ENCODE measurements around the gene LRP11. TPM values are rescaled to one million over a fixed set of nuclear protein-coding genes. Genes with fewer than 3 reads are reported as not detected.

The LRP11 gene
- total and polyA plus RNA-seq, 10 of the 15 experiments (the other 5 are each of a cell fraction or from before 2014, with no cell fraction given) = under 0.01 to 0.23 (median 0.03) TPM; not detected in 6

DNA sequence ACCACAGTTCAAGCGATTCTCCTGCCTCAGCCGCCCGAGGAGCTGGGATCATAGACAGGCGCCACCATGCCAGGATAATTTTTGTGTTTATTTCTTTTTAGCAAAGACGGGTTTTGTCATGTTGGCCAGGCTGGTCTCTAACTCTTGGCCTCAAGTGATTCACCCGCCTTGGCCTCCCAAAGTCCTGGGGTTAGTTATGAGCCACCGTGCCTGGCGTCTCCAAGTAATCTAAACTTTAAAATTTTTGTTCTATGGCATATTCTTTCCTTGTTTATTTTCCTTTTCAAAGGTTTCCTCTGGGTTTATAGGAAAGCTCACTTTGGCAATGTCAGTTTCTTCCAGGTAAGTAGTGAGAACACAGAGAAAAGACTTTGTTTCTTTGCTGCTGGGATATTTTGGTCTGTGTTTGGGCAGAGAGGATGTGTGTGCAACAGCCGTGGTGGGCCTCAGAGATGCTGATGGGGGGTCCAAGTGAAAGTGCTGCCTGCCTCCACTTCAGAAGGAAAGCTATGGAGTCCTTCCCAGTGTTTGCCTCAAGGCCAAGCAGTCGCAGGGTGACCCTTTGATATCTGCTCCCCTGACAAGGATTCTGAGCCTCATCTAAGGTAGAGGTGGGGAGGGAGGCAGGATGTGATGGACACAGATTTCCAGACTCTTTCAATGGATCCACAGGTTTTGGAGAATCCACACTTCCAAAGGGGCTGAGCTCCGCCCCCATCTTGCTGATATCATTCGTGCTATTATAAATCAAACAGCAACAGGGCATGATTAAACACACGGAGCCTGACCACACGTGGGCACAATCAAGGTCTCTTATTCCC lies 2.3 kb downstream of the LRP11 start:
- DNase-seq (ENCODE audit: low read depth, low spot score) = no peak
- H4K20me1 ChIP-seq (ENCODE audit: control insufficient read depth, insufficient read depth) = no peaks in the 10 kb centered on the region
- H2AFZ ChIP-seq (ENCODE audit: control insufficient read depth, low read depth, low read length) = no peak overlapping the region
- no peak for ATAC-seq
- WGBS (ENCODE audit: insufficient coverage, insufficient replicate concordance, low lambda C conversion rate, missing lambda C conversion rate) = 62% methylated on average over 14 of the region's 14 CpGs
- H3K4me3 ChIP-seq = no peak overlapping the region
- no peak overlapping the region for H3K27ac ChIP-seq (ENCODE audit: control insufficient read depth, insufficient read depth)
- CTCF ChIA-PET = interaction anchor here (0.6 to 0.7 kb wide), 2 partner anchors 89 to 137 kb away, joined by 3 to 4 read pairs; no protein-coding TSS in a partner anchor
- intact Hi-C loops (cut with micrococcal nuclease; ENCODE audit: unreplicated experiment) = loop anchor here (10.0 kb wide), 1 partner anchor 137 kb away; no protein-coding TSS in a partner anchor
- H3K4me1 ChIP-seq (ENCODE audit: control insufficient read depth, insufficient read depth, low read length) = no peaks in the 10 kb centered on the region; the same call in 1 of the 2 replicates
- in situ Hi-C loops (cut with MboI) = no loop called here
- SMC1A ChIA-PET (ENCODE audit: uncharacterized antibody, unreplicated experiment) = no interaction called here
- RAD21 ChIA-PET (ENCODE audit: unreplicated experiment) = no interaction called here
- FAIRE-seq = no peak
- peaks cover 5 to 12% of the 10 kb centered on the region in 2 experiments for H3K27me3 ChIP-seq (replicated peaks in 1 of 2; ENCODE audit: control insufficient read depth in 2 of 2, insufficient read depth in 2 of 2, low read length in 1 of 2)
- no peak overlapping the region for H3K9ac ChIP-seq (ENCODE audit: control insufficient read depth, insufficient read depth, low read length)
- no peaks in the 10 kb centered on the region for H3K79me2 ChIP-seq (ENCODE audit: control insufficient read depth, insufficient read depth, low read length)
- POLR2A ChIA-PET = no interaction called here
- H3K9me3 ChIP-seq (replicated peaks; ENCODE audit: control insufficient read depth, insufficient read depth, low read length) = no peaks in the 10 kb centered on the region; the same call in 2 of the 3 replicates
- BruUV-seq (replicated peaks) = no TSS peak
- no peaks in the 10 kb centered on the region for H3K36me3 ChIP-seq (ENCODE audit: control insufficient read depth in 2 of 2, insufficient read depth in 2 of 2, low read length in 1 of 2)
- H3K4me2 ChIP-seq (ENCODE audit: control insufficient read depth, insufficient read depth) = no peak overlapping the region
- TF ChIP-seq ESRRA (IDR thresholded peaks at IDR 0.05; ENCODE audit: low read length) = no peak
- no peak for TF ChIP-seq FOXM1 (IDR thresholded peaks at IDR 0.05; ENCODE audit: low read depth, low read length)
- TF ChIP-seq IKZF1 (conservative IDR thresholded peaks at IDR 0.05) = no peak
- no peak for TF ChIP-seq MYB (IDR thresholded peaks at IDR 0.05; ENCODE audit: borderline replicate concordance, low read depth, low read length)
- TF ChIP-seq LARP7 (IDR thresholded peaks at IDR 0.05) = no peak
- TF ChIP-seq BRCA1 (IDR thresholded peaks at IDR 0.05; ENCODE audit: low read depth, low read length) = no peak
- no peak for TF ChIP-seq BACH1 (IDR thresholded peaks at IDR 0.05; ENCODE audit: borderline replicate concordance)
- no peak for TF ChIP-seq CBX3 (IDR thresholded peaks at IDR 0.05; ENCODE audit: borderline replicate concordance, low read depth)
- TF ChIP-seq SREBF1 (IDR thresholded peaks at IDR 0.05; ENCODE audit: low read length) = no peak
- TF ChIP-seq BHLHE40 (IDR thresholded peaks at IDR 0.05; ENCODE audit: borderline replicate concordance in 1 of 2, low read depth in 2 of 2, low read length in 1 of 2) = no peak
- no peak for TF ChIP-seq POU2F2 (IDR thresholded peaks at IDR 0.05; ENCODE audit: borderline replicate concordance, low read depth, low read length)
